ENCODE data around the gene LIN7C.

Gene LIN7C

GRCh38 chr11:27507557-27508322 lies 1.2 kb upstream of the LIN7C start:
- DNase-seq: no peak

- no peak for DNase-seq
Observed at GRCh38 chr11:27505781-27506180, 788 bp downstream of the LIN7C start.

GRCh38 chr11:27504205-27504604 lies 2.4 kb downstream of the LIN7C start:
- DNase-seq: no peak

- no peak for DNase-seq
Observed at GRCh38 chr11:27501100-27501499, 5.5 kb downstream of the LIN7C start.

GRCh38 chr11:27497911-27498310 lies 8.7 kb downstream of the LIN7C start:
- no peak for DNase-seq

GRCh38 chr11:27497284-27497866 lies 9.2 kb downstream of the LIN7C start:
- peak; percentile 21 to 54 (median 43) for DNase-seq

GRCh38 chr11:27496461-27496860 lies 10.1 kb downstream of the LIN7C start:
- no peak for DNase-seq

- no peak for DNase-seq
Observed at GRCh38 chr11:27495710-27496300, 10.8 kb downstream of the LIN7C start.

GRCh38 chr11:27489092-27489491 lies 17.5 kb downstream of the LIN7C start:
- no peak for DNase-seq

- no peak for DNase-seq
Observed at GRCh38 chr11:27487706-27488105, 18.9 kb downstream of the LIN7C start.

GRCh38 chr11:27485930-27486773 lies 20.4 kb downstream of the LIN7C start:
- DNase-seq: peak; percentile 64 to 80 (median 76)

GRCh38 chr11:27482793-27483192 lies 23.8 kb downstream of the LIN7C start:
- DNase-seq: no peak

- no peak for DNase-seq
Observed at GRCh38 chr11:27481992-27482391, 24.6 kb downstream of the LIN7C start.

- no peak for DNase-seq
Observed at GRCh38 chr11:27477831-27478230, 28.7 kb downstream of the LIN7C start.

GRCh38 chr11:27477243-27477642 lies 29.3 kb downstream of the LIN7C start:
- DNase-seq: no peak

GRCh38 chr11:27475622-27476021 lies 30.9 kb downstream of the LIN7C start:
- no peak for DNase-seq

- DNase-seq: no peak
Observed at GRCh38 chr11:27473017-27473406, 33.6 kb downstream of the LIN7C start.

- peak; percentile 87 to 93 (median 93) for DNase-seq
Observed at GRCh38 chr11:27472398-27473016, 34.1 kb downstream of the LIN7C start, which contains the start of gene LGR4. Gene LGR4 (minus strand): TSS chr11:27472790. CDS start chr11:27472302, 488 bp downstream.

- peak; percentile 58 to 71 (median 61) for DNase-seq
Observed at GRCh38 chr11:27471589-27472397, 34.8 kb downstream of the LIN7C start.

GRCh38 chr11:27470826-27471588 lies 35.6 kb downstream of the LIN7C start:
- DNase-seq: no peak

- no peak for DNase-seq
Observed at GRCh38 chr11:27470166-27470565, 36.4 kb downstream of the LIN7C start.

Measured in suppressor macrophage treated with lipopolysaccharide for 1 hour (primary cell).